DND-41 (cell line): ENCODE measurements around the gene CCR6.

ENCODE experiments used
- ATAC-seq: fragments of 200-7000 bp; cut with Tn5 transposase; 3 replicates; pipeline ENCODE4 v1.9.1; 2021; ENCODE audit warnings: low read depth; ENCODE audit not compliant: insufficient read depth
- DNase-seq: peaks from one replicate; pipeline ENCODE4 v3.0.0-alpha.2; 2020
- H2AFZ ChIP-seq: 2 replicates; pipeline ENCODE4 v1.6.0; 2012; ENCODE audit warnings: low read depth, low read length
- H3K27ac ChIP-seq: 2 replicates; pipeline ENCODE4 v1.5.1; 2012; ENCODE audit warnings: low read length, inconsistent platforms
- H3K27me3 ChIP-seq: fragments of 200-600 bp; sonication (generic); 2 replicates; pipeline ENCODE4 v1.6.0; 2012; ENCODE audit warnings: low read length, mild to moderate bottlenecking, inconsistent platforms; ENCODE audit not compliant: insufficient read depth, poor library complexity
- H3K36me3 ChIP-seq: 2 replicates; pipeline ENCODE4 v1.5.1; 2012; ENCODE audit warnings: low read length, inconsistent platforms; ENCODE audit not compliant: insufficient read depth
- H3K4me1 ChIP-seq: 2 replicates; pipeline ENCODE4 v1.5.1; 2012; ENCODE audit warnings: mild to moderate bottlenecking, low read length; ENCODE audit not compliant: insufficient read depth
- H3K4me2 ChIP-seq: 2 replicates; pipeline ENCODE4 v1.6.0; 2012; ENCODE audit warnings: mild to moderate bottlenecking, moderate library complexity, low read length, inconsistent platforms; ENCODE audit not compliant: insufficient read depth
- H3K4me3 ChIP-seq, 2 experiments: fragments of 200-600 bp in 1 of 2; shearing (Covaris generic) in 1 of 2; 2 replicates each; pipeline ENCODE4 v1.5.1; 2012 to 2016; ENCODE audit warnings: inconsistent platforms in 2 of 2, low read length in 2 of 2, mild to moderate bottlenecking in 2 of 2, low read depth in 1 of 2, moderate library complexity in 1 of 2
- H3K79me2 ChIP-seq: 2 replicates; pipeline ENCODE4 v1.6.0; 2012; ENCODE audit warnings: low read length, inconsistent platforms; ENCODE audit not compliant: insufficient read depth
- H3K9ac ChIP-seq: 2 replicates; pipeline ENCODE4 v1.6.0; 2012; ENCODE audit warnings: low read depth, mild to moderate bottlenecking, inconsistent platforms, low read length, moderate library complexity
- H3K9me3 ChIP-seq: 2 replicates; pipeline ENCODE4 v1.5.1; 2012; ENCODE audit warnings: low read length, moderate library complexity, mild to moderate bottlenecking, inconsistent platforms; ENCODE audit not compliant: insufficient read depth, severe bottlenecking
- H4K20me1 ChIP-seq: 2 replicates; pipeline ENCODE4 v1.6.0; 2012; ENCODE audit warnings: low read length; ENCODE audit not compliant: insufficient read depth
- CTCF ChIP-seq: IDR thresholded peaks from 2 replicates; pipeline ENCODE4 v1.5.1; 2012; ENCODE audit warnings: borderline replicate concordance, low read length, moderate library complexity, mild to moderate bottlenecking; ENCODE audit not compliant: poor library complexity, severe bottlenecking; ENCODE audit errors: extremely low read depth
- EZH2 ChIP-seq: IDR thresholded peaks from 3 replicates; pipeline ENCODE4 v1.6.1; 2012; ENCODE audit warnings: borderline replicate concordance, low read depth, mild to moderate bottlenecking, moderate library complexity, low read length, inconsistent platforms; ENCODE audit not compliant: severe bottlenecking

CCR6 gene

GRCh38 chr6:167141667-167142432 is 19.0 kb downstream of the CCR6 start:
- no peaks in the 10 kb centered on the region for H4K20me1 ChIP-seq
- peak; percentile 82 for TF ChIP-seq CTCF
- TF ChIP-seq EZH2 = no peak
- no peaks in the 10 kb centered on the region for H3K9me3 ChIP-seq
- H3K27me3 ChIP-seq = peaks cover 13% of the 10 kb centered on the region
- no peak overlapping the region for H3K27ac ChIP-seq
- ATAC-seq = peak; percentile 83
- H3K4me1 ChIP-seq = no peaks in the 10 kb centered on the region
- H3K79me2 ChIP-seq = no peaks in the 10 kb centered on the region
- H3K36me3 ChIP-seq = no peaks in the 10 kb centered on the region
- no peak overlapping the region for H3K9ac ChIP-seq
- H2AFZ ChIP-seq = no peak overlapping the region
- H3K4me2 ChIP-seq = no peak overlapping the region
- no peak overlapping the region for H3K4me3 ChIP-seq
- peak; percentile 37 for DNase-seq

DNA sequence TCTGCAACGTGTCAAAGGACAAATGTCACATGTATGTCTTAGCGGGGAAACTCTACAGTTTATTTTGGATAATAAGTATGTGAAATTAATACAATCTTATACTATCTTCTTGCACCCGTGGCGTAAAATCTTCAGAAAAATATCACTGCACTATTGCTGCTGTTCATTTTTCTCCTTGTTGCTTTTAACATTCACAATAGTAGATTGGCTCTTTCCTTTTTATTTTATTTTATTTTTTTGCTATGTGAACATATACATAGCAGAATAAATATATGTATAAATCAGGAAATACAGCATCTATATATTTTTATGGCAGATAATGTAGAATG is 19.5 kb downstream of the CCR6 start:
- Histone ChIP-seq H3K36me3 (no peaks in the 10 kb centered on the region), H3K9ac (no peak overlapping the region), H3K4me2 (no peak overlapping the region), H3K4me3 (no peak overlapping the region), H3K79me2 (no peaks in the 10 kb centered on the region), H3K9me3 (no peaks in the 10 kb centered on the region), H2AFZ (no peak overlapping the region), H4K20me1 (no peaks in the 10 kb centered on the region), H3K27me3 (peaks cover 9% of the 10 kb centered on the region), H3K4me1 (no peaks in the 10 kb centered on the region), H3K27ac (no peak overlapping the region)
- TF ChIP-seq EZH2 (no peak), CTCF (no peak)
- no peak for DNase-seq
- no peak for ATAC-seq

- TF ChIP-seq CTCF (no peak), EZH2 (no peak)
- no peak overlapping the region for H3K9ac ChIP-seq
- no peaks in the 10 kb centered on the region for H3K79me2 ChIP-seq
- no peaks in the 10 kb centered on the region for H3K9me3 ChIP-seq
- no peak overlapping the region for H3K4me3 ChIP-seq
- no peaks in the 10 kb centered on the region for H4K20me1 ChIP-seq
- no peak overlapping the region for H3K27ac ChIP-seq
- H3K4me1 ChIP-seq = no peaks in the 10 kb centered on the region
- no peak overlapping the region for H3K4me2 ChIP-seq
- no peaks in the 10 kb centered on the region for H3K36me3 ChIP-seq
- peaks cover 3% of the 10 kb centered on the region for H3K27me3 ChIP-seq
- no peak overlapping the region for H2AFZ ChIP-seq
- DNase-seq = no peak
- ATAC-seq = no peak
Measured at GRCh38 chr6:167143041-167143440, 20.1 kb downstream of the CCR6 start.
